Measurements from ENCODE around the gene MAP3K12. TPM values are rescaled to one million over a fixed set of nuclear protein-coding genes. Genes with fewer than 3 reads are reported as not detected.
"Not testable (repeated sequence)": the region's sequence is repeated elsewhere in the genome, so short reads cannot be mapped to it uniquely, and the experiment has no call there.

The MAP3K12 gene
- total and polyA plus RNA-seq, 5 experiments from 2014 or later, result 2.4 to 23.8 (median 3.9) TPM

GRCh38 chr12:53443955-53444354 is 55.3 kb downstream of the MAP3K12 start:
- Mint-ChIP-seq H3K9me3 (no peaks in the 10 kb centered on the region), H3K36me3 (peaks cover 0 to 50% (median 2%) of the 10 kb centered on the region in 3 donors), H3K27me3 (no peaks in the 10 kb centered on the region), H3K27ac (peak overlapping the region in 8 of 10 donors; percentile 48 to 95 (median 74)), H3K4me3 (peak overlapping the region; percentile 50 to 92 (median 74)), H3K4me1 (peaks cover 21 to 56% (median 50%) of the 10 kb centered on the region in 4 donors)
- POLR2A ChIA-PET, result no interaction called here
- DNase-seq, result no peak
- ATAC-seq, result no peak

GRCh38 chr12:53441040-53441833 is 58.0 kb downstream of the MAP3K12 start, which contains the start of gene PRR13:
TSS of gene PRR13 (plus strand) at chr12:53441734. CDS start at chr12:53442715, 981 bp downstream.
- no peaks in the 10 kb centered on the region for H3K27me3 Mint-ChIP-seq
- H3K36me3 Mint-ChIP-seq, result peaks cover 0 to 32% (median 0%) of the 10 kb centered on the region in 3 donors
- H3K4me1 Mint-ChIP-seq, result peaks cover 17 to 48% (median 44%) of the 10 kb centered on the region in 4 donors
- H3K4me3 Mint-ChIP-seq, result peak within 1 kb of the TSS; percentile 90 to 100 (median 96)
- DNase-seq (peak; percentile 90 to 99 (median 97)), ATAC-seq (peak; percentile 98)
- no peaks in the 10 kb centered on the region for H3K9me3 Mint-ChIP-seq
- H3K27ac Mint-ChIP-seq, result peak within 1 kb of the TSS; percentile 90 to 99 (median 96)
- POLR2A ChIA-PET, result interaction anchor here (0.7 to 3.2 kb wide), 19 partner anchors 9 to 435 kb away, joined by 3 to 37 read pairs (median 5); partner anchors contain the start of genes AAAS, ATP5MC2, EIF4B and MAP3K12

- Mint-ChIP-seq H3K4me3 (peak overlapping the region in 1 of 10 donors; percentile 60), H3K27ac (peak overlapping the region in 3 of 10 donors; percentile 22 to 86 (median 45)), H3K36me3 (peaks cover 0 to 15% (median 0%) of the 10 kb centered on the region in 3 donors), H3K4me1 (peaks cover 12 to 32% (median 28%) of the 10 kb centered on the region in 4 donors)
- not testable (repeated sequence) for ATAC-seq, H3K27me3 Mint-ChIP-seq, DNase-seq, H3K9me3 Mint-ChIP-seq
- POLR2A ChIA-PET, result interaction anchor here (0.7 to 1.2 kb wide), 3 partner anchors 12 to 109 kb away, joined by 3 read pairs; no protein-coding TSS in a partner anchor
Measured at GRCh38 chr12:53439582-53439981, 59.7 kb downstream of the MAP3K12 start.

GRCh38 chr12:53435326-53435725 is 63.9 kb downstream of the MAP3K12 start:
- not testable (repeated sequence) for H3K9me3 Mint-ChIP-seq, H3K36me3 Mint-ChIP-seq, ATAC-seq, H3K4me3 Mint-ChIP-seq, DNase-seq, H3K4me1 Mint-ChIP-seq, H3K27me3 Mint-ChIP-seq, H3K27ac Mint-ChIP-seq
- POLR2A ChIA-PET, result interaction anchor here (0.6 kb wide), 1 partner anchor 110 kb away, joined by 3 read pairs; no protein-coding TSS in a partner anchor

- no peaks in the 10 kb centered on the region for H3K9me3 Mint-ChIP-seq
- H3K27ac Mint-ChIP-seq, result no peak overlapping the region
- peaks cover 0 to 3% (median 0%) of the 10 kb centered on the region in 4 donors for H3K4me1 Mint-ChIP-seq
- POLR2A ChIA-PET, result interaction anchor here (0.5 to 1.2 kb wide), 4 partner anchors 9 to 302 kb away, joined by 3 to 7 read pairs (median 4); partner anchors contain the start of gene PRR13
- no peaks in the 10 kb centered on the region for H3K27me3 Mint-ChIP-seq
- DNase-seq, result no peak
- no peak for ATAC-seq
- H3K4me3 Mint-ChIP-seq, result no peak overlapping the region
- H3K36me3 Mint-ChIP-seq, result no peaks in the 10 kb centered on the region
Measured at GRCh38 chr12:53431187-53431586, 68.1 kb downstream of the MAP3K12 start.

- POLR2A ChIA-PET, result no interaction called here
Measured at GRCh38 chr12:53430116-53430515, 69.1 kb downstream of the MAP3K12 start.

More at GRCh38 chr12:53430116-53430515, 69.1 kb downstream of the MAP3K12 start:
- Mint-ChIP-seq H3K27ac (peak overlapping the region in 1 of 10 donors; percentile 30), H3K4me1 (peaks cover 0 to 3% (median 0%) of the 10 kb centered on the region in 4 donors), H3K4me3 (no peak overlapping the region), H3K9me3 (no peaks in the 10 kb centered on the region), H3K36me3 (no peaks in the 10 kb centered on the region), H3K27me3 (no peaks in the 10 kb centered on the region)
- no peak for DNase-seq
- ATAC-seq, result no peak

Other genes starting within 250 kb of the MAP3K12 start
- under 1 TPM; 0.27 to 0.81 TPM for gene ESPL1, start 231.2 kb downstream of the MAP3K12 start, total RNA-seq
- not detected for gene ESPL1, start 231.2 kb downstream of the MAP3K12 start, polyA plus RNA-seq
- 100 to 1,000 TPM; 663 to 692 TPM for gene PFDN5, start 203.9 kb downstream of the MAP3K12 start, total RNA-seq
- 1,000 to 10,000 TPM; 1,657 to 1,928 (median 1,896) TPM for gene PFDN5, start 203.9 kb downstream of the MAP3K12 start, polyA plus RNA-seq
- gene MYG1, start 199.8 kb downstream of the MAP3K12 start, total RNA-seq, result 10 to 100 TPM; 48.3 to 53.5 TPM
- 10 to 100 TPM; 64.4 to 81.2 (median 68.6) TPM for gene MYG1, start 199.8 kb downstream of the MAP3K12 start, polyA plus RNA-seq
- 10 to 100 TPM; 66.8 to 68.2 TPM for gene AAAS, start 177.8 kb downstream of the MAP3K12 start, total RNA-seq
- gene AAAS, start 177.8 kb downstream of the MAP3K12 start, polyA plus RNA-seq, result 10 to 100 TPM; 34.1 to 57.2 (median 39.3) TPM
- not detected for gene SP7, start 163.1 kb downstream of the MAP3K12 start, total RNA-seq
- gene SP7, start 163.1 kb downstream of the MAP3K12 start, polyA plus RNA-seq, result under 1 TPM in 1 of 3 donors, not detected in 2; 0.05 TPM
- 100 to 1,000 TPM; 104 TPM for gene SP1, start 119.3 kb downstream of the MAP3K12 start, total RNA-seq
- 10 to 100 TPM in 1 of 3 donors, 1 to 10 TPM in 2; 8.5 to 10.4 (median 9.4) TPM for gene SP1, start 119.3 kb downstream of the MAP3K12 start, polyA plus RNA-seq
- not detected for gene AMHR2, start 75.6 kb downstream of the MAP3K12 start, total RNA-seq
- not detected for gene AMHR2, start 75.6 kb downstream of the MAP3K12 start, polyA plus RNA-seq
- 100 to 1,000 TPM; 215 to 217 TPM for gene PRR13, start 57.7 kb downstream of the MAP3K12 start, total RNA-seq
- 100 to 1,000 TPM; 513 to 535 (median 534) TPM for gene PRR13, start 57.7 kb downstream of the MAP3K12 start, polyA plus RNA-seq
- gene PCBP2, start 47.4 kb downstream of the MAP3K12 start, total RNA-seq, result 100 to 1,000 TPM; 858 to 917 TPM
- gene PCBP2, start 47.4 kb downstream of the MAP3K12 start, polyA plus RNA-seq, result 100 to 1,000 TPM; 143 to 157 (median 152) TPM
- gene TARBP2, start 1.8 kb upstream of the MAP3K12 start, total RNA-seq, result 10 to 100 TPM; 45.2 to 46.1 TPM
- 10 to 100 TPM; 27.0 to 32.1 (median 27.9) TPM for gene TARBP2, start 1.8 kb upstream of the MAP3K12 start, polyA plus RNA-seq
- not detected for gene NPFF, start 8.0 kb upstream of the MAP3K12 start, total RNA-seq
- not detected for gene NPFF, start 8.0 kb upstream of the MAP3K12 start, polyA plus RNA-seq
- 10 to 100 TPM; 25.8 to 30.4 TPM for gene ATF7, start 126.9 kb upstream of the MAP3K12 start, total RNA-seq
- gene ATF7, start 126.9 kb upstream of the MAP3K12 start, polyA plus RNA-seq, result 10 to 100 TPM; 13.0 to 19.2 (median 13.7) TPM
- 100 to 1,000 TPM; 235 to 250 TPM for gene ATP5MC2, start 176.6 kb upstream of the MAP3K12 start, total RNA-seq
- 100 to 1,000 TPM; 519 to 658 (median 605) TPM for gene ATP5MC2, start 176.6 kb upstream of the MAP3K12 start, polyA plus RNA-seq
- 100 to 1,000 TPM; 152 to 168 TPM for gene CALCOCO1, start 228.0 kb upstream of the MAP3K12 start, total RNA-seq
- 10 to 100 TPM; 52.3 to 55.5 (median 55.4) TPM for gene CALCOCO1, start 228.0 kb upstream of the MAP3K12 start, polyA plus RNA-seq